ENCODE measurements around the gene ZNF469.

The ZNF469 gene

DNA sequence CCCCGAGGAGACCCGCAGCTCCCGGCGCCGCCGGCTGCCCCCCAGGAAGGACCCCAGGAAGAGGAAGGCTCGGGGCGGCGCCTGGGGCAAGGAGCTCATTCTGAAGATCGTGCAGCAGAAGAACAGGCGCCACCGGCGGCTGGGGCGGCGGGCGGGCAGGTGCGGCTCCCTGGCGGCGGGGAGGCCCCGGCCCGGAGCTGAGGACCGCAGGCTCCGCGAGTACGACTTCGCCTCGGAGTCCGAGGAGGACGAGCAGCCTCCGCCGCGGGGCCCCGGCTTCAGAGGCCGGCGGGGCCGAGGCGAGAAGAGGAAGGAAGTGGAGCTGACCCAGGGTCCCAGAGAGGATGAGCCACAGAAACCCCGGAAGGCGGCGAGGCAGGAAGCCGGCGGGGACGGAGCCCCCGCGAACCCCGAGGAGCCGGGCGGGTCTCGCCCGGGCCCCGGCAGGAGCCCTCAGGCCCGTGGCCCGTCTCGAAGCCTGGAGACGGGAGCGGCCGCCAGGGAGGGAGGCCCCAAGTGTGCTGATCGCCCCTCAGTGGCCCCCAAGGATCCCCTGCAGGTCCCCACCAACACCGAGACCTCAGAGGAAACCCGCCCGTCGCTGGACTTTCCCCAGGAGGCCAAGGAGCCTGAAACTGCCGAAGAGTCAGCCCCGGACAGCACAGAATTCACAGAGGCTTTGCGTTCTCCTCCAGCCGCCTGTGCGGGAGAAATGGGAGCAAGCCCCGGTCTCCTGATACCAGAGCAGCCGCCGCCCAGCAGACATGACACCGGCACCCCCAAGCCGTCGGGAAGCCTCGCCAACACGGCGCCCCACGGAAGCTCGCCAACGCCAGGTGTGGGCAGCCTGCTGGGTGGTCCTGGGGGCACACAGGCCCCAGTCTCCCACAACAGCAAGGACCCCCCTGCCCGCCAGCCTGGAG is 48.0 kb downstream of the ZNF469 start:
- DNase-seq: no peak

- DNase-seq: no peak
Observed at GRCh38 chr16:88431651-88432050, 48.9 kb downstream of the ZNF469 start.

GRCh38 chr16:88432174-88432573 is 49.4 kb downstream of the ZNF469 start:
- no peak for DNase-seq

All from NCI-H2029 (cell line).